ENCODE data around the gene THSD4.

DNA sequence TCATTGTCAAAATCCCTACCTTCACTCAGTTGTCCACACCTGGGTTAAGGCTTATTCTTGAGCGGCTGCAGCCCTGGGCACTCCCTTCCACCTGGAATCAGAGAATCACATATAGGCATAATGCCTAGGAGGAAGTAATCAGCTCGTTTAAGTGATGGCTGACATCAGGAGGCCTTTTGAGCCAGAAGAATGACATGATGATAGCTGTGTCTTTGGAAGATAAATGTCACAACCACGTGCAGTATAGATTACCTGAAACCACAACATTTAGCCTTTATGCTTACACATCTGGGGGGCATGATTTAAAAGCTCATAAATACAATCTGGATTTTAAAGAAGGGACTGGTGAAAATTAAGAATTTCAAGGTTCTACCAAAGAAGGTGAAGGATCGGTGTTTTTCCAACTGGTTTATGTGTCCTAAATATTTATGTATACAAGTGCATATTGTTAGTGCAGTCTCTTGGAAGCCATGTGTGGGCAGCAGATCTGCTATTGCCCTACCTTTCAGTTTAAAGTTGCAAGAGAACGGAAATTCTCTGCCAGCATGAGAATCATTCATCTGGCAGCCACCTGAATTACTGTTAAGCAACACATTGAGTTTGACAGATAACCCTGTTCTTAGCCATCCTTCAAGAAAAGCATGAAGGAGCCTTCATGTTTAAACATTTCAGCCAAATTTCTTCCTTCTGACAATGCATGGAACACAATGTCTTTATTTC is 531.7 kb downstream of the THSD4 start:
- TF ChIP-seq ZNF274 (IDR thresholded peaks at IDR 0.05; ENCODE audit: low read depth, low read length), result no peak
- TF ChIP-seq YY1 (IDR thresholded peaks at IDR 0.05; ENCODE audit: insufficient read depth, insufficient read length), result no peak
- no peak for TF ChIP-seq SUZ12 (IDR thresholded peaks at IDR 0.05; ENCODE audit: extremely low read depth, insufficient read depth, insufficient read length)

All from NT2/D1 (cell line).